ENCODE data around the gene CABLES1.

Gene CABLES1

DNA sequence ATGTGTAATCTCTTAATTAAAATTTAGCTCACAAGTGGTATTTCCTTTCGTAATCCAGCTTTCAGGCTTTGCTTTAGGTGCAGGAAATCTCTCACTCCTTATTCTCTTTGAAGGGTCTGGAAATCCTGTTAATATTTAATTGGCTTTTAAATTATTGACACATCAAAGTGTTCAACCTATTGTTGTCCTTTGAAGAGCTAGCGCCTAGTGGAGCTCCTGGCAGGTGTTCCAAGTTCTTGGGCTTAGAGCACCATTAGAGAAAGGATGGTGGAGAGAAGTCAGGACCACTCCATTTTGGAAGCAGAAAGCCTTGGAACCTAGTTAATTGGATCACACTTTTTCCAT lies 92.4 kb downstream of the CABLES1 start:
- no peak for DNase-seq

DNA sequence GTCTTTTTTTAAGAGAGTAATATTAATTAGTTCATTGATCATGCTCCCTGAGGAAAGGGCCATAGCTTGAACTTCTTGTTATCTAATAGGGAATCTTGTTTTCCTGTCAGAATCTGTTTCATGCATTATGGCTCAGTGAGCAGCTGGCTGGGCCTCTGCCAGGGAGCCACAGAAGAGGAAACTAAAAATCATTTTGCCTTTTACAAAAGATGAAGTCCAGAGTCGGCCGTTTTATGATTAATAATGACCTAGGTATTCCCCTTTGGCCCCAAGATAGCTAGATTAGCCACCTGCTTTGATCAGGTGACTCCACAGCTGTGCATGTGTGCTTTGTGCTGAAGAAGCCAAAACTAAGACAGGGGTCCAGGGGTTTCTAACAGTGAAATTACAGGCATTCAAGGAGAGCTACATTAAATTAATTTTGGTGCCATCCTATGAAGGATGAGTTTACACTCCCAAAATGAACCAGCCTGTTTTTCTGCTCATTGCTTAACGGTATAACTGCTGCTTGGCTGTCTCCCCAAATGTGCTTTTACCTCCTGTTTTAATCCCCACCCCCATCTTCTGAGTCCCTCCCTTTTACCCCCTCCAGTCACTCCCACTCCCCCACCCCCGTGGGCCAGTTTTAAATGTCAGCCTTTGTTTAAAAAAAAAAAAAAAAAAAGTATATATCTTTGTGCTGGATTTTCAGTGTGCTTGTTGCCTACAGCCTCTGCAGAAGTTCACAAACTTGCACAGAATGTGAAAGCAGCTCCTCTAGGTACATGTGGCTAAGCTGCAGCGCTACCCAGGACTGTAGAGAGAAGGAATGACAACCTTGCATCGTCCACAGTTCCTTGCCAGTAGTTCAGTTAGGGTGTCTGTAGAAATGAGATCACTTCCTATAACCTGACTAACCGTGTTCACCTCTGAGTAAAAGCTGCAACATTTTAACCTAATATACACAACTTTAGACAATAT lies 93.1 kb downstream of the CABLES1 start:
- no peak for DNase-seq

DNA sequence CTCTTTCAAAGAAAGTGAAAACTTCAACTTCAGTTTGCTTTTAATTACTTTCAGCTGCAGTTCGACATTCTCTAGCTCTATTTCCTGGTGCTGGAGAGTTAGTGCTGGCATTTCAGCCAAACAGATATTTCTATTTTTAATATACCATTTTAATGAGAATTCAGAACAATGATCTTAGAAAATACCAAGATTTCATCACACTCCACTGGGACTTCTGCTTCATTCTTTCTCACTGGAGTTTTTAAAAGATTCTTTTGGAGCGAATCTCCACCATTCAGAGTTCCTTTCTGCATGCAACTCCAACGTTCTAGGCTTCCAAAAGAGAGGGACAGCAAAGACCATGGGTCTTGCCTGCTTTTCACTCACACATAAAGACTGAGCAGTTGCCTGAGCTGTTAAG lies 94.2 kb downstream of the CABLES1 start:
- DNase-seq: no peak

DNA sequence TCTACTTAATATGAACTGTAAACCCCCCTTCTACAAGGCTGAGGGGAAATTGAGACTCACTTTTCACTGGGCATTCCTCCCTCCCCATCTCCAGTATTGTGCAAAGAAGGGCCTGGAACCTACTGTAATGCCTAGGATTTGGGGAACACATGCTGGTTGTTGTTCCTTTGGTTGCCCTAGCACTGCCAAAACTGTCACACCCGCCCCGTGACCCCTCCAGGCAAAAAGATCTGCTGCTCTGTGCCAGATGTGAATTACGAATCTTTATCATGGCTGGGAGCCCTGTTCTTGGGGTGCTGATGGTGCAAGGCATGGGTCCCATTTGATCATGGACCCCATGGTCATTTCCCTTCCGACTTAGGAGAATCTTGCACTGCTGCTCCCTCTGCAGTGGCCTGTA lies 95.4 kb downstream of the CABLES1 start:
- no peak for DNase-seq

DNA sequence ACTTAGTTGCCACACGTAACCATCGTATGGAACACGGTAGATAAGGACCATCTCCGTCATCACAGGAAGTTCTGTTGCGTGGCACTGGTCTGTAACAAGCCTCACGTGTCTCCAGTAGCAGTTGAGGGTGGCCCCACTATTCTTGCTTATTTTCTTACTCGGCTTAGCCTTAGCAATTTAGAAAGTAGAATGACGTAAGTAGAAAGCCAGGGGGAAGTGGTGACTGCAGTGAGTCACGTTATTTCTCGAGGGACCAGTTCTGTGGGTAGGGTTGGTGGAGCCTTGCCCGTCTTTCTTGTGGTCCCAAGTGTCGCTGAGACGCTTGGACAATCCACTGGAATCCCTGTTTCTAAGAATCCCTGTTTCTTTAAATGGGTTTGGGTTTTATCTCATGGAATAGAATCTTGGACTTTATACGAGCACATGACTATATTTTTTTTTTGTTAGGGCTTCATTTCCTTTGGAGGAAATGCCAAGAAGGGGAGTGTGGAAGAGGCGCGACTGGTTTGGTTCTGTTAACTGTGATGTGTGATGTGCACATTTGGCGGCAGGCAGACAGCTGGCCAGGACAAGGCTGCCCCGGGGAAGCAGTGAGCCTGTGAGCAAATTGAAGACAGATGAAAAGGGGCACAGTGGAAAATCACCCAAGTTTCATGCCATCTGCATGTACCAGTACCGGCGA lies 96.2 kb downstream of the CABLES1 start:
- no peak for DNase-seq

DNA sequence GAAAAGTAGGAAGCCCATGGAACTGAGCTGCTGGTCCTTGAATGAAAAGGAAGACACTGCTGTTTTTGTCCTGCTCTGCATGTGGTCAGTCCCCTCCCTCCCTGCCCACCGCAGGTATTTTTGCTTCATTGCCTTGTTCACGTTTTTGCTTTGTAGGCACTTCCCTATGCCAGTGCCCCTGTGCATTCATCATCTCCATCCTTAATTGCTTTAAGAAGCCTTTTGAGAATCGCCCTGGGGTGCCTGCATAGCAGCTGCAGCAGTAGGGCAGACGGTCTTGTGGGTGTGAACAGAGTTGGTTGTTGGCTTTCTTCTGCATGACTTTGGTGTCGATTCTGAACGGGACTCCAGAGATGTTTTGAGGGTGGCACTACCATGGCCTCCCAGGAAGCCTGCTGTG lies 97.0 kb downstream of the CABLES1 start:
- DNase-seq: no peak

DNA sequence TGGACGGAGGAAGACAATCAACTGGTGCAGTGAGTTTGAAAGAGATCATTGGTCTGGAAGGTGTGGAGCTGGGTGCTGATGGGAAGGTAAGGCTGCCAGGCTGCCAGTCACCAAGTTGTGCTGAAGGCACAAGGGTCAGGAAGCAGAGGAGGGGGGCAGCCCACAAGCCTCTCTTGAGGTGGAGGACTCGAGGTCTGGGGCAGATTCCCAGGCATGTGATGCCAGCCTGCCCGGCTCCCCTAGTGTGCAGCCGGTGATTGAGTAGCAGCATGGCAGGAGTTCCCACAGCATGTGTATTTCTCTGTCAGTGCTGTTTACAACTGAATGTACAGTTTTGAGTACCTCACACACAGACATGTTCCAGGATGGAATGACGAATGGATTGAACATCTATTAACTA lies 99.3 kb downstream of the CABLES1 start:
- DNase-seq: no peak

DNA sequence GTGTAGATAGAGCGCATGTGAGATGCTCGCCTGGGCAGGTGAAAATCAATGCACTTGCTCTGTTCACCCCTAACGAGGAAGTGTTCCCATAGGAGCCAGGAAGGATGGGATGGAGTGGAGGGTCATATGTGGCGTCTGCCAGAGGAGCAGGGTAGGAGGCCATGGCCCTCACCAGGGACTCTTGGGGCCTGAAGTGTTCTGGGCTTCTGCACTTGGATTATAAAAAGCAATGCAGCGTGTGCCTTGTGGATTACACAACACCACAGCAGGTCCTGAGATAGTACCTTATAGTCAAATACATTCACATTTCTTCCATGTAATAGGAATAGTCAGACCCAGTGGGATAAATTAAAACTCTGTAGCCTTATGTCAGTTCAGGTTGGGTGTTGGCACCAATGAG lies 100.1 kb downstream of the CABLES1 start:
- no peak for DNase-seq

DNA sequence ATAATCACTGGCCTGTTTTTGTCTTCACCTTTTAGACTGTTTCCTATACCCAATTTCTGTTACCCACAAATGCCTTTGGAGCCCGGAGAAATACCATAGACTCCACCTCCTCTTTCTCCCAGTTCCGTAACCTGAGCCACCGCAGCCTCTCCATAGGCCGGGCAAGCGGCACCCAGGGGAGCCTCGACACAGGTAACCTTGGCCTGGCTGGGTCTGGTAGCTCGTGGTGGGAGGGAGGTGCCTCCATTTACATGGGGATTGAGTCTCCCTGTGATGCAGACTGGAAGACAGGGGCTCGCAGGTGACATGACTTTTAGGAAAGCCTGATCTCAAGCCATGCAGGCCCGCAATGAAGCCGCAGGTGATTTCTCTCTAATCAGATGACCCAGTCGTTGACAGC lies 100.6 kb downstream of the CABLES1 start:
- DNase-seq: no peak

DNA sequence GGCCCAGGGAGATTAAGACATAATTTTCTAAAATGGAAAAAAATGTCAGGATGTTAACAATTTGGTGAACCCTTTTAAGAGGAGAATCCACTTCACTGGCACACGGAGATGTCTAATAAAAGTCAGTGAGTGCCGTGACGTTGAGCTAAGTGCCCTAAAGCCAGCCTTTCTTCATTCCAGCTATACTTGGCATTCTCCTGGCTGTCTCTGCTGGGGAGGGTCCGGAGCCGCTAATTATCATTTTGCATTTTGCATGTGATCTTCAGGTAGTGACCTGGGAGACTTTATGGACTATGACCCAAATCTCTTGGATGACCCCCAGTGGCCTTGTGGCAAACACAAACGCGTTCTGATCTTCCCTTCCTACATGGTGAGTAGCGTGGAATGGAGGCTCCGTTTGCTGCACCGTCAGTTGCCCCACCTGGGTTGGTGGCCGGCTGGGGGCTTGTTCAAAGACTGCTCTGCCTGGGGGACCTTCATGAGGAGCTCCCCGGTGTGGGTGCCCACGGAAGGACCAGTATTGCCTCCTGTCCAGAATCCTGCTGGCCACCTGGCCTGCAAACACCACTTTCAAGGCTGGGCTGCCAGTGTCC lies 101.7 kb downstream of the CABLES1 start:
- no peak for DNase-seq

DNA sequence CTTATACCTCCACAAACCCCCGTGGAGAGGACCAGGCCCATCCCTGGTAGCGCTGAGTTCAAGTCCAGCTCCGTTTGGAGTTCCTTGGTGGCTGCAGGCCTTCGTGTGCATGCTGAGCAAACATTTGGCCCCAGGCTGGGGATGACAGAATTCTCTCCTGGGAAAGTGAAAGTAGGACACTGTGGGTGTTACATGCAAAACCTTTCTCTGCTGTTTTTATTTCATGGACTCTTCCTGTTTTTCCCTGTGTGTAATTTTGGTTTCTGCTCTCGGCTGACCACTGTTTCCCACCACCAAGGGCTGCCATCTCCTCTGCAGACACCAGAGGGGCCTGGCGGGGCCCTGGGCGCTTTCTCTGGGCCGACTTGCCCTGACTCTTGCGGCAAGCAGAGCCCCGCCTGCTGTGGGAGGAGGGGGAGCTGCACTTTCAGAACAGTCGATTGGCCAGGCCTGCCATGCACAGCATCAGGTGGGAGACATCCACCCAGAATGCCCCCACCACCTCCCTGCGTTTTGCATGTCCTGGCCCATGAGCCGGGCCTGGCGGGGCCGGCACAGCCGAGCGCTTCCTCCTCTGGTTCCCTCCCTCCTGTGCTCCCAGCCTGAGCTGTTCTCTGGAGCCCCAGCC lies 102.4 kb downstream of the CABLES1 start:
- no peak for DNase-seq

DNA sequence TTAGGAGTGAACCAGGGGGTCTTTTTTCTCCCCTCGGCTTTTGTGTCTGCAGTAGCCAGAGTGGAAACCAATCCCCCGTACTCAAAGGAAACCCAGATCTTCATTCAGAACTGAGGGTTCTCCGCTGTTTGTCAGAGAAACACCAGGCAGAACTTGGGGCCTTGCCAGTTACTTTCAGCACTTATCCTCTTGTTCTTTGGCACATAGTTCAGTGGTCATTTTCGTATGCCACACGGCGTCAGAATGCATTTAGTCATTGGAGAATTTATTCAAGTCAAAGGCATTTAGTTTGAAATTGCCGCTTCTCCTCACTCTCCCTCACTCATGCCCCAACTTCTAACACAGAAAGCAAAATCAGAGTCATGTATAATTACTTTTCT lies 102.9 kb downstream of the CABLES1 start:
- no peak for DNase-seq

DNA sequence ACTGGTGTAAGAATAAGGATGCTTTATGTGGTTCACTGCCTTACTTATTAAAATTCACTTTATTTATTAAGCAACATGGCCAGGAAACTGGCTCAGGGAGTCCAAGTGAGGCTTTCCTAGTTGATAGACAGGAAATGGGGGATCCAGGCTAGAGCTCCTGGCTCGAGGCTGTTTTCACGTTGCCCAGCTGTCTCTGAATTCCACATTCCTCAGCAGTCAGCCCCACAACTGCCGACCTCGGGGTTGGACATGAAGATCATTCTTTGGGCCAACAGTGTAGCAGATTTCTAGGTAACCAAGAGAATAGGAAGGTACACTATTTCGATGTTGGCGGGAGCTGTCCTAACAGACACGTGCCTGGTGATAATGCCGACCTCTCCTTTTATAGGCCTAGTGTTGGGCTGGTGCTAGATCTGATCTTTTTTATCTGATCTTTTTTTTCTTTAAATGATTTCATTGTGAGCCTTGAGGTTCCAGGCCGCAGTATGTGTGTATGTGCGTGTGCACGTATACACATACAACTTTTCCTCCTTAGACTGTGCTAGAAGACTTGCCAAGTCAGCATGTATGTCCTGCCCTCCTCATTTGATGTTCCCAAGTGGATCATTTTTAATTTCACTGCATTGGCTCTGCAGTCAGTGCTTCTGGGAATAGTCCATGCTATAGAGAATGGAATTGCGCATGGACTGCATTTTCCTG lies 103.5 kb downstream of the CABLES1 start:
- no peak for DNase-seq

DNA sequence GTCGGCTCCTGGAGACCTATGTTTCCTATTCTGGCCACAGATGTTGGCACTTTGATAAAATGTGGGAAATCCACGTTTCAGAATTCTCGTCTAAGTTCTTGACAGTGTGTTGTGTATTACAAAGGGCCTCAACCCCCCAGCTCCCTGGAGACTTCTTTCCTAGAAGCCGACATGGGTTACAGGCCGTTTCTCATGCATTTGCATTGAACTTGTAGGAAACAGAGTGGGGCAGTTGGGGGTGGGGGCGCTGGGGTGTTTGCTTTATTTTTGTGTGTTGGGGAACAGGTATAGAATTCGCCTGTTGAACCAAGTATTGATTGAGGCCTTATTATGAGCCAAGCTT lies 104.0 kb downstream of the CABLES1 start:
- no peak for DNase-seq

DNA sequence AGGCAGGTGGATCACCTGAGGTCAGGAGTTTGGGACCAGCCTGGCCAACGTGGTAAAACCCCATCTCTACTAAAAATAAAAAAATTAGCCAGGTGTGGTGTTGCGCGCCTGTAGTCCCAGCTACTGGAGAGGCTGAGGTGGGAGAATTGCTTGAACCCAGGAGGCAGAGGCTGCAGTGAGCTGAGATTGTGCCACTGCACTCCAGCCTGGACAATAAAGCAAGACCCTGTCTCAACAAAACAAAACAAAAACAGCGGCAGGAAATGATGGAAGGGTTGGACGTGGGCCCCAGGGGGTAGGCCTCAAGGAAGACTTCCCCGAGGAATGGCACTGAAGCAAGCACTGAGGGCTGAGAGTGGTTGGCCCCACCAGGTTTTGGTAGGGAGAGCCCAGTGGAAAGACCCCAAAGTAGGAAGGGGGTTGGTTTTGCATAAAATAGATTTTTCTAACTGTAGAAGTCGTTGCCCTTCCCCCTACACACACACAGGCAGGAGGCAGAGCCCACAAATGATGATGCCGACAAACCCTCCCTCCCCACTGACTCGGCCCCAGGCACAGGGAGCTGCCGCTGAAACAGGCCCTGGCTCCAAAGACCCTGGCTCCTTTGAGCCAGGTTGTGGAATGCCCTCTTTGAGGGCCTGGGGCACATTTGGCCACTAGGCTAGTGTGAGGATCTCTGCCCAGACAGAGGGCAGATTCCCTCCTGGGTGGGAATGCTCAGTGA lies 104.8 kb downstream of the CABLES1 start:
- no peak for DNase-seq

DNA sequence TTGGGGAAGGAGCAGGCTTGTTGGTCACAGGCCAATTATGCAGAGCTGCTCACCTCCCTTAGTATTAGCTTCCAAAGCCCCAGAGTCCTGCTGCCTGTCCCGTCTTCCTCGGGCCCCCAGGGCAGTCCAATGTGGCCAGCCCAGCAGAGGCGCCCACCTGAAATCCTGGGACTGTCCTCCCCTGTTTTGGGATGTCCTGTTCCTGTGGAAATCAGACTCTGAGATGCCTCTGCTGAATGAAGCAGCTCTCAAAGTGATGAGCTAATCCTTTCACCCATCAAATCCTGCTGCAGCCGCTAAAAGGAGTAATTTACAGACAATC lies 105.3 kb downstream of the CABLES1 start:
- DNase-seq: no peak

DNA sequence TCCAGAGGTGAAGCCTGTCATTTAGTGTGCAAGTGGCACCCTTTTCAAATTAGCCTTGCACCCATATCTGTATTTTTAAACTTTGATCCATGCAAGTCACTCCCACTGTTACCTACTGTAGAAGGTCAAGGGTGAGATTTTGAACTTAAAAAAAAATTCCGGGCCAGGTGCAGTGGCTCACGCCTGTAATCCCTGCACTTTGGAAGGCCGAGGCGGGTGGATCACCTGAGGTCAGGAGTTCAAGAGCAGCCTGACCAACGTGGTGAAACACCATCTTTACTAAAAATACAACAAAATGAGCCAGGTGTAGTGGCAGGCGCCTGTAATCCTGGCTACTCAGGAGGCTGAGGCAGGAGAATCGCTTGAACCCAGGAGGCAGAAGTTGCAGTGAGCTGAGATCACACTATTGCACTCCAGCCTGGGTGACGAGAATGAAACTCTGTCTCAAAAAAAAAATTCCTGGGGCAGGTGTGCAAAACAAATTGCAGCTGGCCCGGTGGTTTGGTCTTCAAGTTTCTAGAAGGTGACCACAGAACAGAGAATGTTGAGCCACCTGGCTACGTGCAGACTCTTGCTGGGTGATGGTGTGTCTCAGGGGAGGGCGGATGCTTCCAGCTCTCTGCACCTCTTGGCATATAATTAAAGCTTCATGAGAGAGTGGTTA lies 106.7 kb downstream of the CABLES1 start:
- peak; percentile 63 for DNase-seq

DNA sequence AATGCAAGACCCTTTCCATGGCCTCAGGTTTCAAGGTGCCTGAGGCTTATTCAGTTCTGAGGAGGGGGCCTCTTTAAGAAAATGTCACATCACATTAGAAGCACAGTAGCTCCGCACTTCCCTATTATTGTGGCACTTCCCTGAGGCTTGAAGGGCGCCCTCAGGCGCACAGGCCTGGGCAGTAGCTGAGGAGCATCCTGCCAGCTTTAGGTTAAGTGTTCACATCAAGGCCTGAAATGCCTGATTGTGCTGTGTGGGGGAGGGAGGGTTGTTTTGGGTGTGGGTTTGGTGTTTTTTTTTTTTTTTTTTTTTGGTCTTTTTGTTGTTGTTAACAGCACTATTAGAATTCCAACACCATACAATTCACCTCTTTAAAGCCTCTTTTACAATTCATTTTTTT lies 107.9 kb downstream of the CABLES1 start:
- DNase-seq: no peak

DNA sequence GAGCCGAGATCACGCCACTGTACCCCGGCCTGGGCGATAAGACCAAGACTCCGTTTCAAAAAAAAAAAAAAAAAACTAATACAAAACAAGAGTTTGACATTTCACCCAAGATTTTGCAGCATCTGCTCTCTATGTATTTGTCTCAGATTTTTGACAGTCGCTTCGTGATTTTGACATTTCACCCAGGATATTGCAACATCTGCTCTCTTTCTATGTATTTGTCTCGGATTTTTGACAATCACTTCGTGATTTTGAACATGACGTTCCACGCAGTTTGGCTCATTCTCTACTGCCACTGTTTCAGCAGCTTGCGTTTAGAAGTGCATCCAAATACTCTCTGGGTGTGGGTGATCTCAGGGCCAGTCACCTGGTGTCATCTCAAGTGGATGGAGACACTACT lies 108.5 kb downstream of the CABLES1 start:
- no peak for DNase-seq

DNA sequence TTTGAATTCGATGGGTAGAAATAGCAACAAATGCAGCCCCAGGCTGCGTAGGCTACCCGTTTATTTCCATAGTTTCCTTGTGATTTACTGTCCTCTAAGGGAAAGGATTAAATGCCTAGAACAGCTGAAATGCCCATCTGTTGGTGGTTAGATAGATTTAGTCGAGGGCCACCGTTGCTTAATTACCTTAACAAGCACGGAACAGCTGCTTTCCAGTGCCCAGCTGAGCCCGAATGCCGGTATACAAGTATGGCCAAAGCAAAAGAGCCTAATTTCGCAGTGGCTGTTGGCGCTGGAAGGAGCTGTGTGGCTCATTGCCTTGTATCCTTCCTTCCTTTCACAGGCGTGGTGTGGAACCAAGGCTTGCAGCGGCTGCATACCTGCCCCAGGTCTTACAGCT lies 109.1 kb downstream of the CABLES1 start:
- DNase-seq: peak; percentile 28

DNA sequence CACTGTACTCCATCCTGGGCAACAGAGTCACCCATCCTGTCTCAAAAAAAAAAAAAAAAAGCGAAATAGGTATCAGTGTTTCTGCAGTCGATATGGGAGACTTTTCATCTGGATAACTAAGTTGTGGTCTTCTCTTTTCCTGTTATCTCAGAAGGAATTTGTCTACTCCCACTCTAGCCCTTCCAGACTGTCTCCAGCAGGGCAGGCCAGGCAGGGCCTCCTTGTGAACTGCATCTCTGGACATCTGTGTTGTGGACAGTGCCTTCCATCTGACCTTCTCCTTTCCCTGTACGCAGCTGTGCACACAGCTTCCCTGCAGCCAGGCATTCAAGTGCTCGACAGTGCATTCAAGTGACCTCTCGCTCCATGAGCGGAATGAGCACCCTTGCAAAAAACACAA lies 110.2 kb downstream of the CABLES1 start:
- DNase-seq: no peak

DNA sequence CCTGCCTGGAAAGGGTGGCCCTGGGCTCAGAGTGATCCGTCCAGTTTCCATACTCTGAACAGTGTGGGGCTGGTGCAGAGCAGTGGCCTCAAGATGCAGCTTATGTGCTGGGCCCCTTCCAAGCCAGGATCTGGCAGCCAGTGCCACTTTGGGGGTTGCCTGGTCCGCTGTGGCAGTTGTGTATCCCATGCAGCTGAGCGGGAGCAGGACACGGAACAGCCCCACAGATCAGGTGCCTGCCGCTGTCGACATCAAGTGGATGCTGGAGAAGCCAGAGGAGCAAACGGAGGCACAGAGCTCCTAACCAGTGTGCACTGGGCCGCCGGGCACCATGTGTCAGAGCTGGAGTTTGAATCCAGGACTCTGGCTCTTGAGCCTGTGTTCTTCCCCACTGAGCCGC lies 112.0 kb downstream of the CABLES1 start:
- no peak for DNase-seq

All from NCI-H1417 treated with DMSO at 0.1 percent for 48 hours (cell line).